ENCODE results near the gene WWP2.

The WWP2 gene

GRCh38 chr16:69893106-69893505 is 131.0 kb downstream of the WWP2 start:
- DNase-seq = no peak

- DNase-seq = no peak
These were observed 132.5 kb downstream of the WWP2 start for GRCh38 chr16:69894676-69895075.

- DNase-seq = no peak
These were observed 141.8 kb downstream of the WWP2 start for GRCh38 chr16:69903865-69904415.

- DNase-seq = no peak
These were observed 142.5 kb downstream of the WWP2 start for GRCh38 chr16:69904495-69905170.

GRCh38 chr16:69905171-69905555 is 143.0 kb downstream of the WWP2 start:
- DNase-seq = no peak

- DNase-seq = no peak
These were observed 144.8 kb downstream of the WWP2 start for GRCh38 chr16:69906838-69907401.

GRCh38 chr16:69909043-69909442 is 146.9 kb downstream of the WWP2 start:
- DNase-seq = no peak

- DNase-seq = no peak
These were observed 147.6 kb downstream of the WWP2 start for GRCh38 chr16:69909760-69910159.

GRCh38 chr16:69910964-69911363 is 148.8 kb downstream of the WWP2 start:
- DNase-seq = no peak

GRCh38 chr16:69916462-69916861 is 154.3 kb downstream of the WWP2 start:
- no peak for DNase-seq

- DNase-seq = no peak
These were observed 155.2 kb downstream of the WWP2 start for GRCh38 chr16:69917311-69917710.

- DNase-seq = no peak
These were observed 155.6 kb downstream of the WWP2 start for GRCh38 chr16:69917739-69918138.

GRCh38 chr16:69918241-69918640 is 156.1 kb downstream of the WWP2 start:
- DNase-seq = no peak

- no peak for DNase-seq
These were observed 159.0 kb downstream of the WWP2 start for GRCh38 chr16:69921127-69921526.

GRCh38 chr16:69922200-69922599 is 160.1 kb downstream of the WWP2 start:
- no peak for DNase-seq

GRCh38 chr16:69924041-69924775 is 162.1 kb downstream of the WWP2 start:
- DNase-seq = no peak

GRCh38 chr16:69924777-69925191 is 162.7 kb downstream of the WWP2 start:
- DNase-seq = no peak

- DNase-seq = no peak
These were observed 163.2 kb downstream of the WWP2 start for GRCh38 chr16:69925311-69925710.

GRCh38 chr16:69926241-69926640 is 164.1 kb downstream of the WWP2 start:
- DNase-seq = no peak

GRCh38 chr16:69927056-69927757 is 165.1 kb downstream of the WWP2 start:
- no peak for DNase-seq

GRCh38 chr16:69928856-69929400 is 166.8 kb downstream of the WWP2 start:
- no peak for DNase-seq

- DNase-seq = no peak
These were observed 167.3 kb downstream of the WWP2 start for GRCh38 chr16:69929480-69929879.

All from CD4-positive, alpha-beta T cell treated with Interleukin-10 for 1 hour (primary cell).